ENCODE results near the gene PHF12. TPM values are rescaled to one million over a fixed set of nuclear protein-coding genes. Genes with fewer than 3 reads are reported as not detected.
"Not testable (repeated sequence)": the region's sequence is repeated elsewhere in the genome, so short reads cannot be mapped to it uniquely, and the experiment has no call there.

The PHF12 gene
- total RNA-seq, 1 donor from 2014 or later = 72.0 TPM

GRCh38 chr17:28888832-28889231 lies 62.5 kb downstream of the PHF12 start:
- intact Hi-C loops (cut with micrococcal nuclease) = no loop called here

DNA sequence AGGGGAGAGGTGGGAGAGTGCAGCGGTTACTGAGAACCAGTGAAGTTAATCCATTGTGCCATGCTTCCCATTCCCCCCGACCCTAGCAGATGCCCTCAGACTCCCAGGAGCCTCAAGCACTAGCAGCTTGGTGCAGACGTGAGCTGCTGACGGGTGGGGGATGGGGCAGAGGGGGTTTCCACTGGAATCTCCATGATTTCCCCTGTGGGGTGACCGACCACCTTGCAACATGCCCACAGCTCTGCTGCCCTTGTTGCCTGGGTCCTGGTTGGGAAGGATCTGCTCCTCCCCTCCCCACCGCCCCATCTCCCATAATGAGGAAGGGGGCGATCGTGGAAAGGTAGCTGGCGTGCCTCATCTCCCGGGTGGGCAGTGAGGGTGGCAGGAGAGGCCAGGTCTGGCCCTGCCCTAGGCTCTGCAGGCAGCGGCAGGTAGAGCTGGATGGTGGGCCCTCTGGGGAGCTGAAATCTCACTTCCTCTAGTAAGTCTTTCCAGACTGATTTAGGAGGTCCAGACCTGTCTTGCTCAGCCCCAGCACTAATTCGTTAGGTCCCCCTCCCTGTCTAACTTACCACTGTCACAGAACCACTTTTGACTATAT lies 63.3 kb downstream of the PHF12 start:
- intact Hi-C loops (cut with micrococcal nuclease) = no loop called here

DNA sequence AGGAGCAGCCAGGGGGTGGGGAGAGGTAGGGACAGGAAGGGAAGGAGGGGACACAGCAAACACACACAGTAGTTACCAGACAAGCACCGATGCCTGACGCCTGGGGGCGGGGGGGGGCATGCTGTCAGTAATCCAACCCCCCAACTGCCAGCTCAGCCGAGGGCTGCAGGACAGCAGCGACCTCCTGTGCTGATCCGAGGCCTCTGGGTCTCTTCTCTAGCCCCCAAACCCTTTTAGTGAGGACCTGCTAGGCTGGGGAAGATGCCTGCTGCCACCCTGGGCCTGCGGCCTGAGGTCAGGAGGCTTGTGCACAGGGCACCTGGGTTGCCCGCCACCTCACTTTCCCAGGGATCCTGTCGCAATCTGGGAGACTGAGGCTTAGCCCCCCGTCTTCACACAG lies 65.4 kb downstream of the PHF12 start:
- intact Hi-C loops (cut with micrococcal nuclease) = no loop called here

DNA sequence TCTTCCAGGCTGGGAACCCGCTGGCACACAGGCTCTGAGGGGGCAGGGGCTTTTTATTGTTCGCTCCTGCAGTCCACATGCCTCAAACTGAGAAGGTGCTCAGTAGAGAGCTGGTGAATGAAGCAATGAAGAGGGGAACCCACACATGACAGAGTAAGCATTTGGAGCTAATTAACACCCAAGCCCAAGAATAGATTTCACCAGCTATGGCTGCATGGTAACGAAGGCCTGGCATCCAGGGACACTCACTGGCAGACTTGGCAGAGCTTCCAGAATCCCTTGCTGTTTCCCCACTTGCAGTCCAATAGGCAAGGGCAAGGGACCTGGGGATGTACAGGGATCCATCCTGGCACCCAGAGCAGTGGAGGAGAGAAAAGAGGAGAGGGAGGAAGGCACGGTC lies 66.0 kb downstream of the PHF12 start:
- intact Hi-C loops (cut with micrococcal nuclease) = no loop called here

GRCh38 chr17:28883967-28884702 lies 67.2 kb downstream of the PHF12 start:
- intact Hi-C loops (cut with micrococcal nuclease) = no loop called here

DNA sequence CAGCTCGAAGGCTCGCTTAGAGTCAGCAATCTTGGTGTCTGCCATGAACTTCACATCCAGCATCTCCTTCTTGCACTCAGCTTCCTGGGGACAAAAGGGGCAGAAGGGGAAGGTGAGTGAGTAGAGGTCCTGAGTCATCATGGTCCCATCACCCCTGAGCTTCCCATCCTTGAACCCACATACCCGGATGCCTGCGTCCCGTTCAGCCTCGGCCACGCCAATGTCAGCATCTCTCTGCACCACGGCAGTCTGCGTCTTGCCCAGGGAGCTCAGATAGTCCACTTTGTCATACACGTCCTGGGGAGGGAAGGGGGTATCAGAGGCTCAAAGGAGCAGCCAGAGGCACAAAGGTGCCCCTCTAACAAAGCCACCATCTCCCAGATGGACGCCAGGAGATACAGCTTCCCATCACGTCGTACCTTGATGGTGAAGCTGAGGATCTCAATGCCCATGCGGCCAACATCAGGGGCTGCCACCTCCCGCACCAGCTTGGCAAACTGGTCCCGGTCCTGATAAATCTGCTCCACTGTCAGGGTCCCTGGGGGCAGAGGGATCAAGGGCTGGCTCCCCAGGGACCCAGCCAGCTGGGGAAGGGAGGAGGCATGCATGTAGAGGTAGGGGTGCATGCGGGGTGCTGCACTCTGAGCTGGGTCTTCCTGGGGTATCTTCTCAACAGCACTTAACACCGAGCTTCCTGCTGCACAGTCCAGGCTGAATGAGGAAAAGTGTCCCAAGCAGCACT lies 69.0 kb downstream of the PHF12 start:
- intact Hi-C loops (cut with micrococcal nuclease) = no loop called here

DNA sequence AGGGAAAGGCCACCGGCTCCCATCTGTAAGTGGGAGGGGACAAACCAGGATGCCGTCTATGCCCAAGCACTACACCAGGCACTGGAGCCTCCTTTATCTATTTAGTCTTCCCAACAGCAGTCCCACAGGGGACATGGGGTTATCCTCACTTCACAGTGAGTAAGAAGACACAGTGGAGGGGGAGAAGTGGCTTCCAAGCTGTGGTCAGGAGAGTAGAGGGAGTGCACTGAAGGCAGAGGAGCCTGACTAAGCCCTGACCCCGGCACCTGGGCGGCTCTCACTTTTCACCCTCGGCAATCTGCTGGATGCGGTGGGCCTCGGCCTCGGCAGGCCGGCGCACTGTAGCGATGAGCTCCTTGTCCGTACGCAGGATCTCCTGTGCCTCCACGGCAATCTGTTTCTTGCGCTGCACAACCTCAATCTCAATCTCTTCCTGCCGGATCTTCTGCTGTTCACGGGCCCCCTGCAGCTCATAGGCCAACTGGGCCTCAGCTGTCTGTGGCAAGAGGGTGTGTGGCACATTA lies 69.7 kb downstream of the PHF12 start:
- intact Hi-C loops (cut with micrococcal nuclease) = no loop called here

DNA sequence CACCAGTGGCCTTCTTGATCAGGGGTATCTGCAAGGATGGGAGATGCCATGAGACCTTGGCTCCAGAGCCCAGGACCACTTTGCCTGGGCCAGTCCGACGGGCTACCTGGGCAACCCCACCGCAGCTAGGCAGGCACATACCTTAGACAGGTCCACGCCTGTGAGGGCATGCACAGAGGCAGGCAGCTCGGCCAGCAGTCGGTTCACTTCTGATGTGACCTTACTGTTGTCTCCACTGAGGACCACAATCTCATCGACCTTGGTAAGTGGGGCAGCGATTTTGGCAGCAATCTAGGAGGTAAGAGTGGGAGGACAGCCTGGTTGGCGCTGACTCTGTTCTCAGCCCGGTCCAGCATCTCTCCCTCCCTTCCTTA lies 70.8 kb downstream of the PHF12 start:
- intact Hi-C loops (cut with micrococcal nuclease) = no loop called here

GRCh38 chr17:28879886-28880571 lies 71.3 kb downstream of the PHF12 start:
- intact Hi-C loops (cut with micrococcal nuclease) = no loop called here

DNA sequence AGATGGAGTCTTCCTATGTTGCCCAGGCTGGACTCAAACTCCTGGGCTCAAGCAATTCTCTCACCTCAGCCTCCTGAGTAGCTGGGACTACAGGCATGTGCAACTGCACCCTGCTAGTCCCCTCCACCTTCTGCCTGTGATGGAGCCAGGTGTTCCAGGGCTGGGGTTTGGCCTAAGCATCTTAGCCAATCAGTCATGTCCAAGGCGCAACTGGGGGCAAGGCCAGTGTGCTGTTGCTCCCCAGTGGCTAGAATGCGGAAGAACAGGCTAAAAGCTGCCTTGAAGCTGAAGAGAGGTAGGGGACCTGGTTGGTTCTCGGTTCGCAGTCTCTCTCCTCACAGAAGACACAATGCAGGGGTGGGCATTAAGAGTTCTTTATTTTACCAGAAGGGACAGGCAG lies 72.3 kb downstream of the PHF12 start:
- intact Hi-C loops (cut with micrococcal nuclease) = no loop called here

DNA sequence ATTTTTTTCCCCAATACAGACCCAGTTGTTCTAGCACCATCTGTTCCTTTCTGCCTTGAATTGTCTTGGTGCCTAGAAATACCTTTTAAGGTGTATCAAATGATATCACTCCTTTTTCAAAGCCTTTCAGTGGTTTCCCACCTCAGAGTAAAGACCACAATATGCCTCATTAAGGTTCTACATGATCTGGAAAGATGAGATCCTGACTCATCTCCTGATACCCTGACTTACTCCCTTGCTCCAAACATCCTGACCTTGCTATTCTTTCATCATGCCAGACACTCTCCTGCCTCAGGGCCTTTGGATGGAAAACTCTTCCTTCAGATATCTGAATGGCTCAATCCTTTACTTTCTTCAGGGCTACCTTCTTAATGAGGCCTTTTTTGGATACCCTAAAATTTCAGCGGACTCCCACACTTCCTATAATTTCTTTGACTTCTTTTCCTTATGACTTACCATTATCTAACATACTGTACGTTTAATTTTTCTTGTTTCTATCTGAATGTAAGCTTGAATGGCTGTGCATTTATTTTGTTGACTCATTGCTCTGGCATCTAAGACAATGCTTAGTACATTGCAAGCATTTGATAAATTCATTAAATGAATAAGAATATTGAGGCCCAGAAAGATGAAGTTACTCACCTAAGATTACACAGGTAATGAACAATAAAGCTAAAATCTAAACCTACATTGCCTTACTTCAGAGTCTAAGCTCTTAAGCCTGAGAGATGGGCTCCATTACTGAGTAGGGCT lies 73.0 kb downstream of the PHF12 start:
- intact Hi-C loops (cut with micrococcal nuclease) = no loop called here

GRCh38 chr17:28877150-28877711 lies 74.1 kb downstream of the PHF12 start:
- intact Hi-C loops (cut with micrococcal nuclease) = not testable (repeated sequence)

DNA sequence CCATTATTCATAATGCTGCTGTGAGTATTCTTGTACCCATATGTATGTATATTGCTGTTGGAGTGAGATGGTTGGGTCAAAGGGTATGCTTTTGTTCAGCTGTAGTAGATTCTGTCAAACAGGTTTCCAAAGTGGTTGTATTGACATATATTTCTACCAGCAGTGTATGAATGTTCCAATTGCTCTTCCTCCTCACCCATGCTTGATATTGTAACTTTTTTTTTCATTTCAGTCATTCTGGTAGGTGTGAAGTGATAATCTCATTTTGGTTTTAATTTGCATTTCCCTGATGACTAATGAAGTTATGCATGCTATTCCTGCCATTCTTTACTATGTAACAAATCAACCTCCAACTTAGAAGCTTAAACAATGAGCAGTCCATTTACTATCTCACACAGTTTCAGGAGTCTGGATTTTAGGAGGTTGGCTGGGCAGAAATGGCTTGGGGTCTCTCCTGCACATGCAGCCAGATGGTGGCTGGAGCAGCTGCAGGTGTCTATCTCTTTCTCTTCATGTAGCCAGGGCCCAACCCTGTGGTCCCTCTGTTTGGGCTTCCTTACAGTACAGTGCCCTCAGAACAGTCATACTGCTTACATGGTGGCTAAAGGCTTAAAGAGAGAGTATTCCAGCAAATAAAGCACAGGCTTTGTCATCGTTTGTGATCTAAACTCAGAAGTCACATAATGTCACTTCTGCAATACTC lies 75.3 kb downstream of the PHF12 start:
- intact Hi-C loops (cut with micrococcal nuclease) = no loop called here

- intact Hi-C loops (cut with micrococcal nuclease) = no loop called here
These were observed 76.6 kb downstream of the PHF12 start for GRCh38 chr17:28874750-28875149.

DNA sequence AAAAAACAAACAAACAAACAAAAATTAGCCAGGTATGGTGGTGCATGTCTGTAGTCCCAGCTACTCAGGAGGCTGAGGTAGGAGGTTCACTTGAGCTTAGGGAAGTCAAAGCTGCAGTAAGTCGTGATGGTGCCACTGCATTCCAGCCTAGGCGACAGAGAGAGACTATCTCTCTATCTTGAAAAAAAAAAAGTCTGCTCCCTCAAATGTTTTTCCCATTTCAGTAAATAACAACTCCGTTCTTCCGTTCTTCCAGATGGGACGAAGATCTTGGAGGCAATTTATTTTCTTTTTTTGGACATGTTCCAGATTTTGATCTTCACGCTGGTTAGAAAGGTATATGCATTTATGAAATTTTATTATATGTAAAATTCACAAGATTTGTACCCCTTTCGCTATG lies 77.5 kb downstream of the PHF12 start:
- intact Hi-C loops (cut with micrococcal nuclease) = no loop called here

DNA sequence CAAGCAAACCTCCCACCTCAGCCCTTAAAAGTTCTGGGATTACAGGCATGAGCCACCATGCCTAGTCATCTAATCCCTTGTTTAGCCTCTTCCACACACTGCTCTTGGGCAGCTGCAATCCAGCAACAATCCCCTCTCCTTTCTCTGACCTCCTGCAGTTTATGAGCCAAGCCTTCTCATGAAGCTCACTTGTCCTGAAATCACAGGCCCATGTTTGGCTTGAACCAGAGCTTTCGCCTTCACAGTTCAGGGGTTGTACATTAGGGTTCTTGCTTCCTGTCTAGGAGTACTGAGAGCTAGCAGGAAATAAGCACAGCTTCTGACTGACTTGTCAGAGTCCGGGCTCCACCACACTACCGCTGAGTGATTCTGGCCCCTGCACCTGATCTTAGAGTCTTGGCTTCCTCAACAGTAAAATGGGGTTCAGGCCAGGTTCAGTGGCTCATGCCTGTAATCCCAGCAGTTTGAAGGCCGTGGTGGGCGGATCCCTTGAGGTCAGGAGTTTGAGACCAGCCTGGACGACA lies 80.2 kb downstream of the PHF12 start:
- intact Hi-C loops (cut with micrococcal nuclease) = loop anchor here (2.0 kb wide), 1 partner anchor 16 kb away; the partner anchor contains the start of gene ERAL1

DNA sequence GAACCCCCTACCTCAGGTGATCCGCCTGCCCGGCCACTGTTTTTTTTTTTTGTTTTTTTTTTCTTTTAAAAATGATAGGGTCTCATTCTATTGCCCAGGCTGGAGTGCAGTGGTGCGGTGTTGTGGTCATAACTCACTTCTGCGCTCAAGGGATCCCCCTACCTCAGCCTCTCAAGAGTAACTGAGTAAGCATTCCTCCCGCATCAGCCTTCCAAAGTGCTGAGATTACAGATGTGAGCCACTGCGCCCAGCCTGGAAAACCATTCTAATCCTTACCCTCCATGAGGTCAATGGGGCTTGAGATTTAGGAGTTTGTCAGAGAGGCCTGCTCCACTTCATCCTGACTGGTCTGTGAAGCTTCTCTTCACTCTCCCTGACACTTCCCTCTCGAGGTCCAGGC lies 84.0 kb downstream of the PHF12 start:
- intact Hi-C loops (cut with micrococcal nuclease) = no loop called here

- intact Hi-C loops (cut with micrococcal nuclease) = no loop called here
These were observed 85.2 kb downstream of the PHF12 start for GRCh38 chr17:28865946-28866752.

Measured in T-helper 2 cell treated with Interferon-gamma antibody and Interleukin-4, amounts not matched to agents 100 ng/mL and 5 ng/mL, for 36 hours (primary cell).